Measurements from ENCODE around the gene TRAM2.

Gene TRAM2

DNA sequence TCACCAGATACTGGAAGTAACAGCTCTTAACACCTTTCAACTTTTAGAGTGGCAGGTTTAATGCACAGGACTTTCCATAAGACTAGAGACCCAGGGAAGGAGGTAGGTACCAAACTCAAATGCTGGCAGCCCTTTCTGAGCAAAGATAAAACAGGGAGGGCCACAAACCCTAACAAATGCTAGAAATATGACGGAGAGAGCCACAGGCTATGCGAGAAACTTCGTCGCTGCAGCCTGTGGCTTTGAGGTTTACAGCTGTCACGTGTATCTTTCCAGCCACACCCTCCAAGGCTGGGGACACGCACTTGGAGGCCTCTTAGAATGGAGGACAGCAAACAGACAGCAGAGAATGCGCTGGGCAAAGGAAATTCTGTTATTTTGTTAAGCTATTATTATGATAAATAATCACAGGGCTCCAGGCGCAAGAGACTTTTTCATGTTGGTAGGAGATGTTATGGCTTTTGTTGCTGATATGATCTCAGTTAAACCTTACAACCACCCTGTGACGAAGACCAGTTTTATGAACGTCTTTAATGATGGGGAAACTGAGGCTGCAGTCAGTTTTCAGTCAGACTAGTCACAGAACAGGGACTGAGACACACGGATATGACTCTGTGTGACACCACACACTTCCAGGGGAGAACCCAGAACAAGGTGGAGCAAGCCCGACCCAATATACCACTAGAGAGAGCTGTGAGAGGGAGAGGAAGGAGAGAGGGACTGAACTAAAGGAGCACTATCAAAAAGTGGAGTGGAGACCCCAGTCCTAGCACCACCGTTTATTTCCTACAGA, 2.0 kb downstream of the TRAM2 start:
- Histone ChIP-seq H3K27me3 (ENCODE audit: control insufficient read depth, low read length) (peaks cover 5% of the 10 kb centered on the region; the same call in 1 of the 2 replicates), H4K20me1 (ENCODE audit: control insufficient read depth, insufficient read depth, low read depth, low read length) (no peaks in the 10 kb centered on the region; the same call in 1 of the 2 replicates), H3K27ac (ENCODE audit: low read depth, low read length) (no peak overlapping the region), H3K79me2 (ENCODE audit: control insufficient read depth, low read length) (peaks cover 4% of the 10 kb centered on the region; the same call in 1 of the 2 replicates), H3K4me3 (ENCODE audit: low read length) (no peak overlapping the region), H3K4me1 (ENCODE audit: control insufficient read depth, low read length) (peaks cover 17% of the 10 kb centered on the region), H3K9me3 (ENCODE audit: control insufficient read depth, insufficient read depth, low read length) (no peaks in the 10 kb centered on the region), H3K36me3 (ENCODE audit: control insufficient read depth, low read length) (no peaks in the 10 kb centered on the region), H3K9me2 (replicated peaks; ENCODE audit: control insufficient read depth, low read length) (no peaks in the 10 kb centered on the region), H3K4me2 (ENCODE audit: low read length) (no peak overlapping the region), H3F3A (ENCODE audit: control insufficient read depth, insufficient read depth) (peaks cover 7% of the 10 kb centered on the region)
- TF ChIP-seq, protein P1, sequence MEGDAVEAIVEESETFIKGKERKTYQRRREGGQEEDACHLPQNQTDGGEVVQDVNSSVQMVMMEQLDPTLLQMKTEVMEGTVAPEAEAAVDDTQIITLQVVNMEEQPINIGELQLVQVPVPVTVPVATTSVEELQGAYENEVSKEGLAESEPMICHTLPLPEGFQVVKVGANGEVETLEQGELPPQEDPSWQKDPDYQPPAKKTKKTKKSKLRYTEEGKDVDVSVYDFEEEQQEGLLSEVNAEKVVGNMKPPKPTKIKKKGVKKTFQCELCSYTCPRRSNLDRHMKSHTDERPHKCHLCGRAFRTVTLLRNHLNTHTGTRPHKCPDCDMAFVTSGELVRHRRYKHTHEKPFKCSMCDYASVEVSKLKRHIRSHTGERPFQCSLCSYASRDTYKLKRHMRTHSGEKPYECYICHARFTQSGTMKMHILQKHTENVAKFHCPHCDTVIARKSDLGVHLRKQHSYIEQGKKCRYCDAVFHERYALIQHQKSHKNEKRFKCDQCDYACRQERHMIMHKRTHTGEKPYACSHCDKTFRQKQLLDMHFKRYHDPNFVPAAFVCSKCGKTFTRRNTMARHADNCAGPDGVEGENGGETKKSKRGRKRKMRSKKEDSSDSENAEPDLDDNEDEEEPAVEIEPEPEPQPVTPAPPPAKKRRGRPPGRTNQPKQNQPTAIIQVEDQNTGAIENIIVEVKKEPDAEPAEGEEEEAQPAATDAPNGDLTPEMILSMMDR (IDR thresholded peaks at IDR 0.05; ENCODE audit: low read depth, low read length, poor library complexity, severe bottlenecking): no peak
- TF ChIP-seq EZH2phosphoT487 (IDR thresholded peaks at IDR 0.05; ENCODE audit: borderline replicate concordance, low read length): no peak

DNA sequence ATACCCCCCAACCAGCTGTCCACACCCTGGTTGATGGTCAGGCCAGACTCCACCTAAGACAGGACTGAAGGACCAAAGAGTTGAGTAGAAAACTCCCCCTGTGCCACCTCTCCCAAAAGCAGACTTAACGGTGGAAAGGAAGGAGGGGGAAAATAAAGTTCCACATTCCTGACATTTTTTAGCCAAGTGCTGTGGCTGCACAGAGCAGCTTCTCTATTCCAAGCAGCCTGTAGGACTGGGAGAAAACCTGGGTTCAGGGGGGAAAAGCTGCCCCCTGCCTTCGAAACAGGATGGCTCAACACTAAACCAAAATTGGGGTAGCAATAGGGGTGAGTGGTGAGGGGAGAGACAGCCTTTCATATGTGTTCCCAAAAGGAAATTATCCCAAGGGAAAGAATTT, 3.6 kb downstream of the TRAM2 start:
- Histone ChIP-seq H3K9me2 (replicated peaks; ENCODE audit: control insufficient read depth, low read length) (no peaks in the 10 kb centered on the region), H3F3A (ENCODE audit: control insufficient read depth, insufficient read depth) (peaks cover 7% of the 10 kb centered on the region), H3K9me3 (ENCODE audit: control insufficient read depth, insufficient read depth, low read length) (no peaks in the 10 kb centered on the region), H3K27ac (ENCODE audit: low read depth, low read length) (no peak overlapping the region), H3K4me3 (ENCODE audit: low read length) (no peak overlapping the region), H3K4me1 (ENCODE audit: control insufficient read depth, low read length) (peaks cover 17% of the 10 kb centered on the region), H3K79me2 (ENCODE audit: control insufficient read depth, low read length) (peaks cover 4% of the 10 kb centered on the region; the same call in 1 of the 2 replicates), H3K27me3 (ENCODE audit: control insufficient read depth, low read length) (peaks cover 5% of the 10 kb centered on the region; the same call in 1 of the 2 replicates), H4K20me1 (ENCODE audit: control insufficient read depth, insufficient read depth, low read depth, low read length) (no peaks in the 10 kb centered on the region; the same call in 1 of the 2 replicates), H3K36me3 (ENCODE audit: control insufficient read depth, low read length) (no peaks in the 10 kb centered on the region), H3K4me2 (ENCODE audit: low read length) (no peak overlapping the region)
- TF ChIP-seq, protein P1 (IDR thresholded peaks at IDR 0.05; ENCODE audit: low read depth, low read length, poor library complexity, severe bottlenecking): no peak
- TF ChIP-seq EZH2phosphoT487 (IDR thresholded peaks at IDR 0.05; ENCODE audit: borderline replicate concordance, low read length): no peak

DNA sequence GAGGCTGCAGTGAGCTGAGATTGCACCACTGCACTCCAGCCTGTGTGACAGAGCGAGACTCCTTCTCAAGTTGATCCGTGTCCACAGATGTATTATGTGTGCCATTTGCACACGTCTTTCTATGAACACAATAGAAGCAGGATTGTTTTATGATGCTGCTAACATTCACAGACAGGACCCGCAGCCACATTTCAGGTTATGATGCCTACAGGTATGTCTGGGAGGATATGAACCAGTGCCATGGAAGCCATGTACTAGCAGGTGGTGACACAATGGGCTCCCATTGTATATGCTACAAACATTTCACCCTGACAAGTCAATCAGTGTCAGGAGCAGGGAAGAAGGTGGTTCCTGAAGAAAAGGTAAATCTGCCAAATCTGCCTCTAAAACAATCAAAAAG, 4.3 kb downstream of the TRAM2 start:
- no peaks in the 10 kb centered on the region for H3K9me3 ChIP-seq (ENCODE audit: control insufficient read depth, insufficient read depth, low read length)
- no peaks in the 10 kb centered on the region for H3K36me3 ChIP-seq (ENCODE audit: control insufficient read depth, low read length)
- peaks cover 5% of the 10 kb centered on the region; the same call in 1 of the 2 replicates for H3K27me3 ChIP-seq (ENCODE audit: control insufficient read depth, low read length)
- no peak overlapping the region for H3K4me2 ChIP-seq (ENCODE audit: low read length)
- H3K79me2 ChIP-seq (ENCODE audit: control insufficient read depth, low read length): peaks cover 4% of the 10 kb centered on the region; the same call in 1 of the 2 replicates
- peaks cover 2% of the 10 kb centered on the region; the same call in 1 of the 2 replicates for H3F3A ChIP-seq (ENCODE audit: control insufficient read depth, insufficient read depth)
- no peak overlapping the region for H3K27ac ChIP-seq (ENCODE audit: low read depth, low read length)
- H3K4me1 ChIP-seq (ENCODE audit: control insufficient read depth, low read length): peaks cover 11% of the 10 kb centered on the region
- TF ChIP-seq, protein P1 (IDR thresholded peaks at IDR 0.05; ENCODE audit: low read depth, low read length, poor library complexity, severe bottlenecking): no peak
- TF ChIP-seq EZH2phosphoT487 (IDR thresholded peaks at IDR 0.05; ENCODE audit: borderline replicate concordance, low read length): no peak
- no peaks in the 10 kb centered on the region for H3K9me2 ChIP-seq (replicated peaks; ENCODE audit: control insufficient read depth, low read length)
- H3K4me3 ChIP-seq (ENCODE audit: low read length): no peak overlapping the region
- no peaks in the 10 kb centered on the region; the same call in 1 of the 2 replicates for H4K20me1 ChIP-seq (ENCODE audit: control insufficient read depth, insufficient read depth, low read depth, low read length)
